Measurements from ENCODE around the gene IGHMBP2.

IGHMBP2 gene

GRCh38 chr11:68939583-68940555 is 36.2 kb downstream of the IGHMBP2 start:
- no peak for DNase-seq (ENCODE audit: low spot score)

GRCh38 chr11:68940651-68941323 is 37.1 kb downstream of the IGHMBP2 start:
- DNase-seq (ENCODE audit: low spot score) = no peak

- no peak for DNase-seq (ENCODE audit: low spot score)
Observed at GRCh38 chr11:68941324-68942094, 37.8 kb downstream of the IGHMBP2 start.

- no peak for DNase-seq (ENCODE audit: low spot score)
Observed at GRCh38 chr11:68942095-68942620, 38.5 kb downstream of the IGHMBP2 start.

GRCh38 chr11:68942751-68943271 is 39.1 kb downstream of the IGHMBP2 start:
- no peak for DNase-seq (ENCODE audit: low spot score)

GRCh38 chr11:68946416-68947090 is 42.9 kb downstream of the IGHMBP2 start:
- DNase-seq (ENCODE audit: low spot score) = no peak

- DNase-seq (ENCODE audit: low spot score) = no peak
Observed at GRCh38 chr11:68947151-68947550, 43.5 kb downstream of the IGHMBP2 start.

- no peak for DNase-seq (ENCODE audit: low spot score)
Observed at GRCh38 chr11:68948496-68948895, 44.8 kb downstream of the IGHMBP2 start.

- no peak for DNase-seq (ENCODE audit: low spot score)
Observed at GRCh38 chr11:68948935-68949334, 45.2 kb downstream of the IGHMBP2 start.

- DNase-seq (ENCODE audit: low spot score) = no peak
Observed at GRCh38 chr11:68950270-68950669, 46.6 kb downstream of the IGHMBP2 start.

GRCh38 chr11:68950762-68951161 is 47.1 kb downstream of the IGHMBP2 start:
- no peak for DNase-seq (ENCODE audit: low spot score)

- DNase-seq (ENCODE audit: low spot score) = peak; percentile 39
Observed at GRCh38 chr11:68954836-68955606, 51.3 kb downstream of the IGHMBP2 start.

- no peak for DNase-seq (ENCODE audit: low spot score)
Observed at GRCh38 chr11:68955607-68955958, 51.9 kb downstream of the IGHMBP2 start.

GRCh38 chr11:68956142-68956541 is 52.5 kb downstream of the IGHMBP2 start:
- DNase-seq (ENCODE audit: low spot score) = no peak

- DNase-seq (ENCODE audit: low spot score) = no peak
Observed at GRCh38 chr11:68956547-68957254, 53.0 kb downstream of the IGHMBP2 start.

- no peak for DNase-seq (ENCODE audit: low spot score)
Observed at GRCh38 chr11:68958211-68958610, 54.5 kb downstream of the IGHMBP2 start.

- no peak for DNase-seq (ENCODE audit: low spot score)
Observed at GRCh38 chr11:68959465-68960293, 56.0 kb downstream of the IGHMBP2 start.

GRCh38 chr11:68960294-68961071 is 56.8 kb downstream of the IGHMBP2 start:
- DNase-seq (ENCODE audit: low spot score) = no peak
